Fibroblast of lung (primary cell): ENCODE data around the gene SLK.

ENCODE experiments used
- EZH2 ChIP-seq: IDR thresholded peaks from 2 replicates; pipeline ENCODE4 v1.5.1; 2012; ENCODE audit warnings: low read length, control low read depth, mild to moderate bottlenecking; ENCODE audit errors: missing control alignments
- TF ChIP-seq, protein P1 (sequence below), 2 donors: IDR thresholded peaks in 1 of 2; conservative IDR thresholded peaks in 1 of 2; 1 replicate in 1 of 2; 2 replicates in 1 of 2; pipeline ENCODE4 v1.5.1; 2011 to 2012; ENCODE audit warnings: low read length in 2 of 2, control low read depth in 1 of 2, inconsistent platforms in 1 of 2, low read depth in 1 of 2, mild to moderate bottlenecking in 1 of 2

- TF ChIP-seq, protein P1, sequence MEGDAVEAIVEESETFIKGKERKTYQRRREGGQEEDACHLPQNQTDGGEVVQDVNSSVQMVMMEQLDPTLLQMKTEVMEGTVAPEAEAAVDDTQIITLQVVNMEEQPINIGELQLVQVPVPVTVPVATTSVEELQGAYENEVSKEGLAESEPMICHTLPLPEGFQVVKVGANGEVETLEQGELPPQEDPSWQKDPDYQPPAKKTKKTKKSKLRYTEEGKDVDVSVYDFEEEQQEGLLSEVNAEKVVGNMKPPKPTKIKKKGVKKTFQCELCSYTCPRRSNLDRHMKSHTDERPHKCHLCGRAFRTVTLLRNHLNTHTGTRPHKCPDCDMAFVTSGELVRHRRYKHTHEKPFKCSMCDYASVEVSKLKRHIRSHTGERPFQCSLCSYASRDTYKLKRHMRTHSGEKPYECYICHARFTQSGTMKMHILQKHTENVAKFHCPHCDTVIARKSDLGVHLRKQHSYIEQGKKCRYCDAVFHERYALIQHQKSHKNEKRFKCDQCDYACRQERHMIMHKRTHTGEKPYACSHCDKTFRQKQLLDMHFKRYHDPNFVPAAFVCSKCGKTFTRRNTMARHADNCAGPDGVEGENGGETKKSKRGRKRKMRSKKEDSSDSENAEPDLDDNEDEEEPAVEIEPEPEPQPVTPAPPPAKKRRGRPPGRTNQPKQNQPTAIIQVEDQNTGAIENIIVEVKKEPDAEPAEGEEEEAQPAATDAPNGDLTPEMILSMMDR (conservative IDR thresholded peaks at IDR 0.05 in 1 of 2, IDR thresholded peaks at IDR 0.05 in 1 of 2; ENCODE audit: low read depth in 1 of 2, low read length in 2 of 2) = no peak
- TF ChIP-seq EZH2 = no peak
These were observed 15.8 kb upstream of the SLK start for GRCh38 chr10:103951183-103951582.
